ENCODE data around the gene MTFR1L.

MTFR1L gene

GRCh38 chr1:25863486-25864262 is 43.9 kb downstream of the MTFR1L start:
- DNase-seq = no peak

- no peak for DNase-seq
Measured at GRCh38 chr1:25864434-25864833, 44.7 kb downstream of the MTFR1L start.

DNA sequence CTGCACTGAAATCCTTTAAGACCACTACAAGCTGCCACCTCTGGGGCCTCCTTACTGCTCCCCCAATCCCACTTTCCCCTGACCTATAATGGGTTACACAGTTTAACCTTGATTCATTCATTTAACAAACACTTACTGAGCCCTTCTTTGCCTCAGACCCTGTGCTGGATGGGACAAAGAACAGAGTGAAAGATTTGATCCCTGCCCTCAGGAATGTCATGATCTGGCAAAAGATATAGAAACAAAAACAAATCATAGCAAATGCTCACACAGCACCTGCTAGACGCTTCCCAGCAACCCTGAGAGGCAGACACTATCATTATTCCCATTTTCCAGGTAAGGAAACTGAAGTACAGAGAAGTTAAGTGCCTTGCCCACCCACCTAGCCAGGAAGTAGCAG is 46.5 kb downstream of the MTFR1L start:
- DNase-seq = no peak

- no peak for DNase-seq
Measured at GRCh38 chr1:25867210-25867991, 47.6 kb downstream of the MTFR1L start.

DNA sequence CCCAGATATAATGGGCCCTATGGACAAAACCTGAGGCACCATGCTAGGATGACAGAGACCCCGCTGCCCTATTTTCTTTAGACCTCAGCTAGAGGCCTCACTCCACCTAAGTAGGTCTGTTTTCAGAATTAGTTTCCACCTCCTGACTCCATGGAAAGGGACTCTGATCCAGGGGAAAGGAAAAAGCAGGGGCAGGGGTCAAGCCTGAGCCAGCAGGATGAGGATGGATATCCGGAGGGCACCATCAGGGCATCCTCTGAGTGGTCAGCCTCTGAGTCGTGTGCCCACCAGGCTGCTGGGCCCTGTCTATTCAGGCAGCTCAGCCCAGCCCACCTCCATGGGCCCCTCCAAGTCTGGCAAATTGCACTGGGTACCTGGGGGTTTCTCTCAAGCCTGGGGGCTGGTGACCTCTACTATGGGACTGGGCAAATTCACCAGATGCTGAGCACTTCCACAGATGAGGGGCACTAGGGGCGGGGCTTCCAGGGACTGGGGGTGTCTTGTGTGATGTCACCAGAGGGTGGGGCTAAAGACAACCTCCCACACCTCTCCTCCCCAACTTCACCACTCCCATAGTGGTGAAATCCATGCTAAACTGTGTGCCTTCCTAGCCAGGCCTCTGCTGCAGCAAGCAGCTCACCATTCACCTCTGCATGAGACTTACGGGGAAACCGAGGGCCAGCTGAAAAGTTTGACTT is 50.3 kb downstream of the MTFR1L start:
- no peak for DNase-seq

- no peak for DNase-seq
Measured at GRCh38 chr1:25870614-25871013, 50.9 kb downstream of the MTFR1L start.

GRCh38 chr1:25871086-25871703 is 51.4 kb downstream of the MTFR1L start:
- DNase-seq = no peak

GRCh38 chr1:25871704-25872494 is 52.1 kb downstream of the MTFR1L start:
- no peak for DNase-seq

DNA sequence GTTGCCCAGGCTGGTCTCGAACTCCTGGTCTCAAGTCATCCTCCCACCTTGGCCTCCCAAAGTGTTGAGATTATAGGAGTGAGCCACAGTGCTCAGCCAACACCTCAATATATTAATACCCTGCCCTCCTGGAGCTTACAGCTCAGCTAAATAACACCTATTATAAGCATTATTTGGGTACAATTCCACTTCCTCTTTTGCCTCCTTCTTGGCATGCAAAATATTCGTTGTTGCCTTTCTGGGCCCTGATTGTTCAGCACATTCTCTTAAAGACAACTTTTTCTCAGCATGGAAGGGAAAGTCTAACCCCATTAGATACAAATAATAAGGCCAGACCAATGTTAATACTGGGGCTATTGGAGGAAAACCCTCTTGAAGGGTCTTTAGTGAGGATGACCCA is 53.0 kb downstream of the MTFR1L start:
- DNase-seq = no peak

GRCh38 chr1:25873120-25873519 is 53.4 kb downstream of the MTFR1L start:
- DNase-seq = no peak

DNA sequence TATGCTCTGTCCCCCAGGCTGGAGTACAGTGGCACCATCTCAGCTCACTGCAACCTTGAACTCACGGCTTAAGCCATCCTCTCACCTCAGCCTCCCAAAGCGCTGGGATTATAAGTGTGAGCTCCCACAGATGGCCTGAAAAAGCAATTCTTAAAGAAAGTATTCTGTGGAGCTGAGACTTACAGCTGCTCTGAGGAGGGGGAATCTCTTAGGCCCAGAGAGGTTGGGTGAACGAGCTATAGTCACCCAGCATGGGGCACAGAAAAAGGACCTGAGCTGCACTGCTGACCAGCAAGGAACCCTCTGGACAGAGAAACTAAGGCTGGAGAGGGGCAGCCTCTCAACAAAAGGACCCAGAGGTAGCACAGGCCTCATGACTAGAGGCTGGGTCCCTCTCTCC is 54.5 kb downstream of the MTFR1L start:
- DNase-seq = no peak

DNA sequence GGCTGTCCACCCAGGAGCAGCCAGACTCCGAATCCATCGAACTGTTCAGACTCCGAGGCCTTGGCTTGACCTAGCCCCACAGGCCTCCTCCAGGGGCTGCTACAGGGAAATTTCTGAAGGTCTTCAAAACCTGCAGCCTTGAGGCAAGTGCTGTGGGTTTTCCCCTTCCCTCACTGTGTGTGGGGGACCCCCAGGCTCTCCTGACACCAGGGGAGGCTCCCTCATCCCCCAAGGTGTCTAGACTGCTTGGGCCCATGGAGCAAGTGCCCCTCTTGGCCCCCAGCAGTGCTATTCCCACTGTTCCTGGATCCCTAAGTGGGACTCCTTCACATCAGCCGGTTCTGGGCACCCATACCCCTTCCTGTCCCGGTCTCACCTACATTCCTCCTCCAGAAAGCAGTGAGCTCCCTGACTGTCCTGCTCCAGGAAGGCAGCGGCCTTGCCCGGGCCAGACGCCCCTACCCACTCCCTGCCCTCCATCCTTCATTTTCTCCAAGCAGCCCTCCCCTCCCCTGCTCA is 54.9 kb downstream of the MTFR1L start:
- DNase-seq = no peak

DNA sequence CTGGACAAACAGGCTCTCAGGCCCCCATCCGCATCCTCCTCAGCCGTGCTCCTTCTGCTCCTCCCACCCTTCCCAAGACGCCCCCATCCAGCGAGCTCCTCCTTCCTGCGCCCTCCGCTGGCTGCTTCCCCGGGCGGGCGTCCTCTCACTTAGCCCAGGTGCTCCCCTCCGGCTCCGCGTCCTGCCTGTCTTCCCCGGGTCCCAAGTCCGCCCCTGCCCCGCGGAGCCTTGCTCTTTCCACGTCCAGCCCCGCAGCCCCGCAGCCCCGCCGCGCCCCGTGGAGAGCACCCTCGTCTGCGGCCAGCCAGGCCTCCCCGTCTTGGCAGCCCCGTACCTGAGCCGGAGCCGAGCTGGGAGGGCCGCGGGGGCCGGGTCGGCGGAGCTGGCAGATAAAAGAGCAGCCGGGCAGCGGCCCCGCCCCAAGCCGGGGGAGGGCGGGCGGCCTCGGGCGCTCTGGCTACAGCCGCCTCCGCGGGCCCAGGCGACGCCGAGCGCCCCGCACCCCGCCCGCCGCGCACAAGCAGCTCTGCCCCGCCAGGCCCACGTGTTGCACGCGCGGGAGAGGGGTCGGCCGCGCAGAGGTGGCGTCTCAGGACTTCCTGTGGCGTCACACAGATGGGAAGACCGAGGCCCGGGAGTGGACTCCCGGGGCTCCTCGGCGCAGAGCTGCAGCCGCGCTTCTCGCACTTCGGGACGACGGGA is 55.6 kb downstream of the MTFR1L start, which contains the start of gene PAQR7:
Gene PAQR7 (minus strand): TSS at position 555 of the 702 bp plus-strand sequence. CDS start 11,869 bp downstream, outside the sequence.
- DNase-seq = peak; percentile 83

- no peak for DNase-seq
Measured at GRCh38 chr1:25875856-25876692, 56.3 kb downstream of the MTFR1L start.

- DNase-seq = no peak
Measured at GRCh38 chr1:25876693-25877077, 56.9 kb downstream of the MTFR1L start.

DNA sequence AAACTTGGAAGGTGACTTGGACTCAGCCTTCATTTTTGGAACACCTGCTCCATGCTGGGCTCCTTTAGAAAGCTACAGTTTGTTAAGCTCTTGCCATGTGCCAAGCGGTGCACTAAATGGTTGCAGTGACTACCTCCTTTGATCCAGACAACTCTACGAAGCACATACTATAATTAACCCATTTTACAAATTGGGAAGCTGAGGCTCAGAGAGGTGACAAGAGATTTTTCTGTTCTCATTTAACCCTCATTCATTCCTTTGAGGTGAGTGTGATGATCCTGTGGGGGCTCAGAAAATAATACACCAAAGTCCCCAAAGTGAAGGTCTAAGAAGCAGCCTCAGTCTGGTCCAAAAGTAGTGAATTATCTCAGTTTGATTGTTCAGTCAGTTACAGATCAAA is 57.4 kb downstream of the MTFR1L start:
- no peak for DNase-seq

GRCh38 chr1:25878690-25879089 is 58.9 kb downstream of the MTFR1L start:
- no peak for DNase-seq

GRCh38 chr1:25879675-25880074 is 59.9 kb downstream of the MTFR1L start:
- DNase-seq = no peak

GRCh38 chr1:25880518-25880917 is 60.8 kb downstream of the MTFR1L start:
- no peak for DNase-seq

DNA sequence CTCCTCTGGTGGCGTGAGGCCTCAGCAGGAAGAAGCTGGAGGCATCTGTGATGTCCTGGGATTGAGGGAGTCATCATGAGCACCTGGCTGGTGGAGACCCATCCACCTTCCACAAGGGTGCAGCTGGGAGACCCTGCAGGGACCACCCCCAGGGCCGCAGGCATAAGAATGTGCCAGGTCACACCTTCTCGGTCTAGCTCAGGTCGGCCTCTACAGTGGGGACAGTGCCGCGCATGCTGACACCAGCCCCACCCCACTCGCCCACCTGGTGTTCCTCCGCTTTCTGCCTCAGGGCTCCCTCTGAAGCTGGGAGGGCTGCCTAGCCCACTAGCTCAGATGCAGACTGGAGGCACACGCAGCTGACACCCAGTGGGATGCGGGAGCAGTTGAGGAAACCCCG is 61.5 kb downstream of the MTFR1L start:
- DNase-seq = no peak

All from retina (tissue), 1 donor.